ENCODE results near the gene TOP3A. TPM values are rescaled to one million over a fixed set of nuclear protein-coding genes. Genes with fewer than 3 reads are reported as not detected.
A peak's percentile ranks its signal among the peaks of the same experiment; 100 is the strongest.

Gene TOP3A
- polyA plus RNA-seq, 10 donors: 20.5 to 37.2 (median 28.5) TPM

- no peak for DNase-seq
Observed at GRCh38 chr17:18234853-18235380, 79.9 kb downstream of the TOP3A start.

- DNase-seq: no peak
Observed at GRCh38 chr17:18233803-18234518, 80.8 kb downstream of the TOP3A start.

GRCh38 chr17:18231164-18231563 is 83.6 kb downstream of the TOP3A start:
- DNase-seq: no peak

GRCh38 chr17:18230288-18231141 is 84.3 kb downstream of the TOP3A start:
- no peak for DNase-seq

GRCh38 chr17:18229771-18230170 is 85.0 kb downstream of the TOP3A start:
- no peak for DNase-seq

GRCh38 chr17:18229254-18229653 is 85.5 kb downstream of the TOP3A start:
- no peak for DNase-seq

- no peak for DNase-seq
Observed at GRCh38 chr17:18228176-18228682, 86.6 kb downstream of the TOP3A start.

GRCh38 chr17:18227635-18228034 is 87.2 kb downstream of the TOP3A start:
- no peak for DNase-seq

GRCh38 chr17:18226284-18226945 is 88.4 kb downstream of the TOP3A start:
- no peak for DNase-seq

GRCh38 chr17:18225642-18226283 is 89.0 kb downstream of the TOP3A start:
- peak in 2 of 3 donors; percentile 44 to 75 for DNase-seq

- DNase-seq: peak; percentile 96 to 98 (median 97)
Observed at GRCh38 chr17:18225121-18225641, 89.6 kb downstream of the TOP3A start, which contains the start of gene LLGL1. LLGL1 (plus strand) TSS chr17:18225635; CDS start chr17:18225683, 48 bp downstream.

GRCh38 chr17:18224387-18225120 is 90.2 kb downstream of the TOP3A start:
- peak; percentile 34 to 90 (median 69) for DNase-seq

- no peak for DNase-seq
Observed at GRCh38 chr17:18224053-18224386, 90.8 kb downstream of the TOP3A start.

Other genes starting within 250 kb of the TOP3A start
- 10 to 100 TPM; 22.4 to 27.3 (median 23.9) TPM for gene DRG2, start 227.0 kb downstream of the TOP3A start, polyA plus RNA-seq (ENCODE audit: insufficient read length in 10 of 10)
- 1 to 10 TPM in 5 of 10 donors, under 1 TPM in 5; 0.72 to 2.0 (median 1.1) TPM for gene MYO15A, start 206.2 kb downstream of the TOP3A start, polyA plus RNA-seq (ENCODE audit: insufficient read length in 10 of 10)
- gene ALKBH5, start 131.2 kb downstream of the TOP3A start, polyA plus RNA-seq (ENCODE audit: insufficient read length in 10 of 10): 10 to 100 TPM; 59.0 to 76.1 (median 67.5) TPM
- gene LLGL1, start 89.4 kb downstream of the TOP3A start, polyA plus RNA-seq (ENCODE audit: insufficient read length in 10 of 10): 10 to 100 TPM; 17.0 to 32.1 (median 23.0) TPM
- gene FLII, start 56.3 kb downstream of the TOP3A start, polyA plus RNA-seq (ENCODE audit: insufficient read length in 10 of 10): 100 to 1,000 TPM; 139 to 177 (median 156) TPM
- gene MIEF2, start 54.3 kb downstream of the TOP3A start, polyA plus RNA-seq (ENCODE audit: insufficient read length in 10 of 10): 10 to 100 TPM in 6 of 10 donors, 1 to 10 TPM in 4; 8.7 to 13.8 (median 10.3) TPM
- 1 to 10 TPM; 7.3 to 9.6 (median 8.5) TPM for gene SMCR8, start 299 bp upstream of the TOP3A start, polyA plus RNA-seq (ENCODE audit: insufficient read length in 10 of 10)
- 10 to 100 TPM in 6 of 10 donors, 1 to 10 TPM in 4; 6.6 to 14.2 (median 10.3) TPM for gene SHMT1, start 48.6 kb upstream of the TOP3A start, polyA plus RNA-seq (ENCODE audit: insufficient read length in 10 of 10)
- gene EVPLL, start 62.8 kb upstream of the TOP3A start, polyA plus RNA-seq (ENCODE audit: insufficient read length in 10 of 10): under 1 TPM in 1 of 10 donors, not detected in 9; 0.24 TPM
- under 1 TPM in 2 of 10 donors, not detected in 8; 0.21 to 0.25 TPM for gene LGALS9C, start 161.8 kb upstream of the TOP3A start, polyA plus RNA-seq (ENCODE audit: insufficient read length in 10 of 10)